ENCODE results near the gene PTPRB.

GRCh38 chr12:70645494-70646317 is 8.5 kb upstream of the PTPRB start:
- no peak for TF ChIP-seq EZH2 (IDR thresholded peaks at IDR 0.05; ENCODE audit: borderline replicate concordance, low read depth, low read length, poor library complexity, severe bottlenecking)
- no peak for TF ChIP-seq CTCF (conservative IDR thresholded peaks at IDR 0.05; ENCODE audit: low read depth, low read length)
